ENCODE results near the gene FUT7. TPM values are rescaled to one million over a fixed set of nuclear protein-coding genes. Genes with fewer than 3 reads are reported as not detected.
A peak's percentile ranks its signal among the peaks of the same experiment; 100 is the strongest.

Gene FUT7
- total and polyA plus RNA-seq, 9 of the 15 experiments (the other 6 are each of a cell fraction or from before 2014, with no cell fraction given) = not detected

GRCh38 chr9:136996361-136997292 is 35.3 kb downstream of the FUT7 start, which contains the start of gene CLIC3 (continued):
- TF ChIP-seq POLR2A (conservative IDR thresholded peaks at IDR 0.05) = peak; percentile 40; the same call in 1 of the 2 replicates
- TF ChIP-seq PKNOX1 (IDR thresholded peaks at IDR 0.05) = no peak
- no peak for TF ChIP-seq ZBTB17 (CRISPR knock-in tag; IDR thresholded peaks at IDR 0.05)
- no peak for TF ChIP-seq ARNT (IDR thresholded peaks at IDR 0.05)
- no peak for TF ChIP-seq HNRNPL (IDR thresholded peaks at IDR 0.05; ENCODE audit: low read depth, low read length)
- peak; percentile 31; the same call in 1 of the 2 replicates for TF ChIP-seq PHF8 (IDR thresholded peaks at IDR 0.05; ENCODE audit: borderline replicate concordance, low read length)
- no peak for TF ChIP-seq RFX7 (CRISPR knock-in tag; IDR thresholded peaks at IDR 0.05)
- no peak for TF ChIP-seq ZNF134 (CRISPR knock-in tag; conservative IDR thresholded peaks at IDR 0.05)
- TF ChIP-seq ZHX1 (conservative IDR thresholded peaks at IDR 0.05; ENCODE audit: low read length) = no peak
- TF ChIP-seq ZNF436 (CRISPR knock-in tag; IDR thresholded peaks at IDR 0.05) = no peak
- TF ChIP-seq PHF20 (IDR thresholded peaks at IDR 0.05; ENCODE audit: partially characterized antibody) = no peak
- no peak for TF ChIP-seq REST (IDR thresholded peaks at IDR 0.05; ENCODE audit: borderline replicate concordance)
- TF ChIP-seq REST (CRISPR knock-in tag; IDR thresholded peaks at IDR 0.05; ENCODE audit: low read depth) = no peak
- TF ChIP-seq KLF13 (tag; IDR thresholded peaks at IDR 0.05; ENCODE audit: borderline replicate concordance, low read depth) = no peak
- no peak for TF ChIP-seq ZNF253 (CRISPR knock-in tag; conservative IDR thresholded peaks at IDR 0.05)
- TF ChIP-seq CTBP1 (IDR thresholded peaks at IDR 0.05; ENCODE audit: borderline replicate concordance) = peak; percentile 70; the same call in 1 of the 2 replicates
